GM23248 (cell line): ENCODE data around the gene KREMEN2.

ENCODE experiments used
- EZH2 ChIP-seq: fragments of 200-600 bp; sonication (generic); IDR thresholded peaks from 2 replicates; pipeline ENCODE4 v1.6.1; 2018; ENCODE audit warnings: antibody characterized with exemption, mild to moderate bottlenecking; ENCODE audit not compliant: insufficient read depth, poor library complexity, severe bottlenecking
- EZH2phosphoT487 ChIP-seq: fragments of 200-600 bp; sonication (generic); IDR thresholded peaks from 2 replicates; pipeline ENCODE4 v1.6.1; 2018; ENCODE audit warnings: antibody characterized with exemption, moderate library complexity, mild to moderate bottlenecking, low read depth; ENCODE audit not compliant: insufficient read depth

DNA sequence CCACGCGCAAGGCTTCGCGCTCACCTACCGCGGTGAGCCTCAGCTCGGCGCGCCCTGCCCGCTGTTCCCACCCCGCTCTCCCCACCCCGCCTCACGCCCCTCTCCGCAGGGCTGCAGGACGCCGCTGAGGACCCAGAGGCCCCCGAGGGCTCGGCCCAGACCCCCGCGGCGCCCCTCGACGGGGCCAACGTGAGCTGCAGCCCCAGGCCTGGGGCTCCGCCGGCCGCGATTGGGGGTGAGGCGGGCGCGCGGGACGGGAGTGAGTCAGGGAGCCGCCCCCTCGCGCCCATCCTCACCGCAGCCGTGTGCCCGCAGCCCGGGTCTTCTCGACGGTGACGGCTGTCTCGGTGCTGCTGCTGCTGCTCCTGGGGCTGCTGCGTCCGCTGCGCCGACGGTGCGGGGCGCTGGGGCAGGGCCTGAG lies 3.1 kb downstream of the KREMEN2 start:
- TF ChIP-seq EZH2 (no peak), EZH2phosphoT487 (no peak)
